Lower leg skin (tissue), 3 donors: ENCODE measurements around the gene DYNLRB1.
"Not testable (repeated sequence)": the region's sequence is repeated elsewhere in the genome, so short reads cannot be mapped to it uniquely, and the experiment has no call there.

ENCODE experiments used
- POLR2A ChIP-seq, 2 donors: fragments of 450-650 bp; IDR thresholded peaks; one replicate each; pipeline ENCODE4 v1.6.1; 2016 to 2017; ENCODE audit warnings: antibody characterized with exemption in 2 of 2, mild to moderate bottlenecking in 1 of 2, moderate library complexity in 1 of 2
- TF ChIP-seq, protein P1 (sequence below), 3 donors: fragments of 450-650 bp; IDR thresholded peaks; one replicate each; pipeline ENCODE4 v1.5.1; 2016; ENCODE audit warnings: antibody characterized with exemption in 3 of 3, mild to moderate bottlenecking in 3 of 3, moderate library complexity in 2 of 3

DNA sequence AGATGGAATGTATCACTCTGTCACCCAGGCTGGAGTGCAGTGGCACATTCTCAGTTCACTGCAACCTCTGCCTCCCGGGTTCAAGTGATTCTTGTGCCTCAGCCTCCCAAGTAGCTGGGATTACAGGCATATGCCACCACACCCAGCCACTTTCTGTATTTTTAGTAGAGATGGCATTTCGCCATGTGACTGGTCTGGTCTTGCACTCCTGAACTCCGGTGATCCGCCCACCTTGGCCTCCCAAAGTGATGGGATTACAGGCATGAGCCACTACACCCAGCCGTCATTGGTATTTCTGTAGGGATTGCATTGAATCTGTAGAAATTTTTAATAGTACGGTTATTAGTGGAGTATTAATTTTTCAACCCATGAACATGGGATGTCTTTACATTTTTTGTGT lies 18.6 kb upstream of the DYNLRB1 start:
- TF ChIP-seq, protein P1, sequence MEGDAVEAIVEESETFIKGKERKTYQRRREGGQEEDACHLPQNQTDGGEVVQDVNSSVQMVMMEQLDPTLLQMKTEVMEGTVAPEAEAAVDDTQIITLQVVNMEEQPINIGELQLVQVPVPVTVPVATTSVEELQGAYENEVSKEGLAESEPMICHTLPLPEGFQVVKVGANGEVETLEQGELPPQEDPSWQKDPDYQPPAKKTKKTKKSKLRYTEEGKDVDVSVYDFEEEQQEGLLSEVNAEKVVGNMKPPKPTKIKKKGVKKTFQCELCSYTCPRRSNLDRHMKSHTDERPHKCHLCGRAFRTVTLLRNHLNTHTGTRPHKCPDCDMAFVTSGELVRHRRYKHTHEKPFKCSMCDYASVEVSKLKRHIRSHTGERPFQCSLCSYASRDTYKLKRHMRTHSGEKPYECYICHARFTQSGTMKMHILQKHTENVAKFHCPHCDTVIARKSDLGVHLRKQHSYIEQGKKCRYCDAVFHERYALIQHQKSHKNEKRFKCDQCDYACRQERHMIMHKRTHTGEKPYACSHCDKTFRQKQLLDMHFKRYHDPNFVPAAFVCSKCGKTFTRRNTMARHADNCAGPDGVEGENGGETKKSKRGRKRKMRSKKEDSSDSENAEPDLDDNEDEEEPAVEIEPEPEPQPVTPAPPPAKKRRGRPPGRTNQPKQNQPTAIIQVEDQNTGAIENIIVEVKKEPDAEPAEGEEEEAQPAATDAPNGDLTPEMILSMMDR (IDR thresholded peaks at IDR 0.05): not testable (repeated sequence)
- not testable (repeated sequence) for TF ChIP-seq POLR2A (IDR thresholded peaks at IDR 0.05)
